ENCODE data around the gene SLC6A16.
"Not testable (repeated sequence)": the region's sequence is repeated elsewhere in the genome, so short reads cannot be mapped to it uniquely, and the experiment has no call there.

Gene SLC6A16

DNA sequence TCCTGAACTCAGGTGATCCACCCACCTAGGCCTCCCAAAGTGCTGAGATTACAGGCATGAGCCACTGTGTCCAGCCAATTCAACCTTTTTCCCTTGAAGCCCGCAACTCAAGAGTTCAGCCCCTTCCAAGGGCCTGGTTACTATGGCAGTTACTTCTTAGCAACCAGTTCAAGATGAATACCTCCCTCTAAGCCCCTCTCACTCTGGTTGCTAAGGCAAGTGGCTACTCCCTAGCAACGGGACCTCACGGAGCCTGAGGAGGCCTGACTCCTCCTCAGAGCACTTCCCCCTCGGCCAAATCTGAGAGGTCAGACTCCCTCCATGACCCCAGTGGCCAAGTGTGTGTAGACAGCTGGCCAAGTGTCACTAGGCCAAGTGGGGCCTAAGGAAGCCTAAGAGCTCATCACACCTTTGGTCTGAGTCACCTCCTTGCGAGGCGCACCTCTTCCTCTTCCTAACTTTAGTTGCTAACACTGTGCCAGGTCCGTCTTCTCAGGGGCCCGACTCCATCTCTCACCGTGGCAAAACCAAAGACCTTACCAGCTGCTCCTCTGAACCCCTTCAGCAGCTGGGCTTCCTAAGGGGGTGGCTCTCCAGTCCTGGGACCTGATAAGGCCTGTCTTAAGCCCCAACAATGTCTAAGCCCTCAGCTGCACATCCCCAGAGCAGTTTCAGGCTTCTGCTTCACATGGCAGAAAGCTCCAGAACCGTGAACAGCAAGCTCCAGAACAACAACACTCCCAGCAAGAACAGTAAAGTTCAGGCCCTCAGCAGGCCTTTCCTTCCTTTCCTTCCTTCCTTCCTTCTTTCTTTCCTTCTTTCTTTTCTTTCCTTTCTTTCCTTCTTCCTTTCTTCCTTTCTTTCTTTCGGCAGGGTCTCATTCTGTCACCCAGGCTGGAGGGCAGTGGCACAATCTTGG, 19.8 kb upstream of the SLC6A16 start:
- no peak for DNase-seq

DNA sequence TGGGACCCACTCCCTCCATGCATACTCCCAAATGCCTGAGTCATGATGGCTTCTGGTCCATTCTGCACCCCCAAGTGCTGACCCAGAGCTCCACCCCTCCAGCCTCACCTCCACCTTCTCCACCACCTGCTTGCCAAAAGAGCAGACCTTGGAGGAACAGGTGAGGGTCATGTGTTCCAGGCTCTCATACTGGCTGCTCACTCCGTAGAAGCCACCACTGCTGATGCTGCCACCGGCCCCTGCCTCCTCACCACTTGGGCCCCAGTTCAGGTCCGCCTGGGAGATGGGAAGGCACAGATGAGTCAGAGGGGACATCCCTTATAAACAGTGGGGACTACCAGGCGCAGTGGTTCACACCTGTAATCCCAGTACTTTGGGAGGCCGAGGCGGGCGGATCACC, 18.1 kb upstream of the SLC6A16 start:
- no peak for DNase-seq

DNA sequence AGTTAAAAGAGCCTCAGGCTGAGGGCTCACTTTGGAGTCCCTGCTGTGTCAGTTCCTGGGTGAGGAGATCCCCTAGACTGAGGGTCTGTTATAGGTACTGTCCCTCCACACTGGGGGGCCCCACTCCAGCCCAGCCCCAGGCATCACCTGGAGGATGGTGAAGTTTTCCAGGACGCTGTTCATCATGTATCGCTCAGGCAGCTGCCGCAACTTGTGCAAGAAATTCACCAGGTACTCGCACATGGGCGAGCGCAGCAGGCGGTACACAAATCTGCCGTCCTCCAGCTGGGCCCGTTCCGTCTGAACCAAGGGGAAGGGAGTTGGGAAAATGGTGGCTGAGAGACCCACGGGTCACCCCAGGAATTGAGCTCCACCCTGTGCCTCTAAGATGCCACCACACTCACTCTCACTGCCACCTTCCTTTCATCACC, 17.3 kb upstream of the SLC6A16 start:
- DNase-seq: no peak

DNA sequence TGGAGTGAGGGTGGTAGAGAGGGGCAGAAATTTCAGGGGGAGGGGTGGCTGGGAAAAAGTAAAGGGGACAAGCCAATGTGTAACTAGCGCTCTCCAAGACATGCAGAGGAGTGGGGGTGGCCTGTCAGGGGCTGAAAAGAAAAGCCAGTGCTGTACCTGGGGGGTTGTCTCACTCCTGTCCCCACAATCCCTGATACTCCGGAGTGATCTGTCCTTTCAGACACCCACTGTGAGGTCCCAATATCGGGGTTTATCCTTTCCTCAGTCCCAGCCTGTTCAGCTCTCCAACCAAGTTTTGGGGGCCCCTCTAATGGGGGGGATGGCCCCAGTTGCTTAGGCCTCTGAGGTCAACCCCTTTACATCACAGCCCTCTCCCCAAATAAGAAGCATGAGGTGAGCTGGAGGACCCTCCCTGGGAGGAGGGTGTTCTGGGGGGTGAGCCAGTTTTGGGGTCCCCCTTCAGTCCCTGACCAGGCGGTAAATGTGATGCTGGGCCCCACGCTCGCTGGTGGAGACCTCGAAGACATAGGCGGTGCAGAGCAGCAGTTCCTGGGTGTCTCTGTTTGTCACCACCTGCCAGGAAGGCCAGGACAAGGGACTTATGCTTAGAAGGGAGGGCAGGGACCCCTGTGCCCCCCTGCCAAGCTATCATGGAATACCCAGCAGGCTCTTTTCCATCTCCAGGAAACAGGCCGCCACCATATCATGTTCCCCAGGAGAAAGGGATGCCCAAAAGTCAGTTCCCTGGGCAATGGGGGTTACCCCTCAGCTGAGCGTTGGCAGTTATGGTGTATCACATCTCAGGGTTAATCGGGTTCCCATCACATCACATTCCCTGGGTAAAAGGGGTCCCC, 16.1 kb upstream of the SLC6A16 start:
- DNase-seq: no peak

DNA sequence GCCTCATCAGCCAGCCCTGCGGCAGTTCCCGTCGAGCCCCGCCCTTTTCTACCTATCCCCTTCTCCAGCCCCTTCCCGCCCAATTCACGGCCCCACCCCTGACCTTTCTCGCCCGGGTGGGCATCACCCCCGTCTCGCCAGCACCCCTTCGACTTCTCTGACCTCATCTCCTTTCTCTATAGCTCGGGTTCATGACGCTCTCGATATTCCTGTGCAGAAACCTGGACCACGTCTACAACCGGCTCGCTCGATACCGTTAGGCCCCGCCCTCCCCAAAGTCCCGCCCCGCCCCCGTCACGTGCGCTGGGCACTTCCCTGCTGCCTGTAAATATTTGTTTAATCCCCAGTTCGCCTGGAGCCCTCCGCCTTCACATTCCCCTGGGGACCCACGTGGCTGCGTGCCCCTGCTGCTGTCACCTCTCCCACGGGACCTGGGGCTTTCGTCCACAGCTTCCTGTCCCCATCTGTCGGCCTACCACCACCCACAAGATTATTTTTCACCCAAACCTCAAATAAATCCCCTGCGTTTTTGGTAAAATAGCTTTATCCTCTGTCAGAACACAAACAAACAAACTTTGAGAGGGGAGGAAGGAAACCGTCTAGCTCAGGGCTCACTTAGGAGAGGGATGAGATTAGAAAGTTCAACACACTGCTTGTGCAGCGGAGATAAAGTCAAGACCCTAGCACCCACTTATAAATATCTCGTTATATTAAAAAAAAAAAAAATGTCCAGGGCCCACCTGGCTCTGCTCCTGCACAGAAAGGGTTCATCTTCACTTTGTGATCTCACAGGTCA, 15.3 kb upstream of the SLC6A16 start:
- no peak for DNase-seq

DNA sequence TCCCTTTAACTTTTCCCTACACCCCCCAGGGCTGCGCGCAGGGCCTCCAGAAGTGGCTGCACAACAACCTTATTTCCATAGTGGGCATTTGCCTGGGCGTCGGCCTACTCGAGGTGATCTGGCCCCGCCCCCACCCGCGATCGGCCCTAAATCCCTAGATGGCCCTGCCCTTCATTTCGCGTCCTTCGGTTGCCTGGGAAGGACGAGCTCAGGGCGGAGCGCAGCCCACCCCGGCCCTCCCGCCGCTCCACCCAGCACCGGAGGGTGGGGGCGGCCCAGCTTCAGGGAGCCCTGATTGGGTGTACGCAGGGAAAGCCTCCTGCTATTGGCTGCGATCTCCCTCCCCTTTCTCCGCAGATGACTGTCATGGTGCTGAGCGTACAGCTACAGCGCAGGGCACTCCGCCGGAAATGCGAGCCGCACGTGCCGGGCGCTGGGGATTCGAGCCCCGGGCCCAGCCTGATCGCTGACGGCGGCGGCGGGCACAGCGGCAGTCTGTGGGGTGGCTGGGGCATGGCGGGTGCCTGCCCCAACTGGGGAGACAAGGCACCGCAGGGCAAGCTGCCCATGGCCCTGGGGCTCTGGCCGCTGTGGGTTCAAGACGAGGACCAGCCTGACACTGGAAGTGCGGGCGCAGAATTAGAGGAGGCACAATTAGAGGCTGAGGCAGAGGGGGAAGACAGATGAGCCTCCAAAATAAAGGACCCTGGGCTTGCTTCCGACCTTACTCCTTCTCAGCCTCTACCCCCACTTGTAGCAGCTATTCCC, 14.5 kb upstream of the SLC6A16 start:
- no peak for DNase-seq

DNA sequence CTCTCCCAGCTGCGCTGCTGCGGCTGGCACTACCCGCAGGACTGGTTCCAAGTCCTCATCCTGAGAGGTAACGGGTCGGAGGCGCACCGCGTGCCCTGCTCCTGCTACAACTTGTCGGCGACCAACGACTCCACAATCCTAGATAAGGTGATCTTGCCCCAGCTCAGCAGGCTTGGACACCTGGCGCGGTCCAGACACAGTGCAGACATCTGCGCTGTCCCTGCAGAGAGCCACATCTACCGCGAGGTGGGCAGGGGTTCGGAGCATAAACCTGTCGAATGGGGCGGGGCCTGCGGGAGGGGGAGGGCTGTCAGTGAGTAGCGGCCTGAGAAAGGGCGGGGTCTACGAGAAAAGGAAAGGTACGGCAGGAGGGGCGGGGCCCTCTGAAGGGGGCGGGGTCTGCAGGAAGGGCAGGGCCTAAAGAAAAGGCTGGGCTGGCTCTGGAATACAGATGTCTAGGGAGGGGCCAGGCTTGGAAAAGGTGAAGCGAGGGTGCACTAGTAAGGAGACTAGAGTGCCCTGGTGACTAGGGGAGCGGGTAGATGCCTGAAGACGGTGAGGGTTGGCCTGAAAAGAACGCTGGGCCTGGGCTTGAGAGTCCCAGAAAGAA, 13.8 kb upstream of the SLC6A16 start:
- DNase-seq: no peak

DNA sequence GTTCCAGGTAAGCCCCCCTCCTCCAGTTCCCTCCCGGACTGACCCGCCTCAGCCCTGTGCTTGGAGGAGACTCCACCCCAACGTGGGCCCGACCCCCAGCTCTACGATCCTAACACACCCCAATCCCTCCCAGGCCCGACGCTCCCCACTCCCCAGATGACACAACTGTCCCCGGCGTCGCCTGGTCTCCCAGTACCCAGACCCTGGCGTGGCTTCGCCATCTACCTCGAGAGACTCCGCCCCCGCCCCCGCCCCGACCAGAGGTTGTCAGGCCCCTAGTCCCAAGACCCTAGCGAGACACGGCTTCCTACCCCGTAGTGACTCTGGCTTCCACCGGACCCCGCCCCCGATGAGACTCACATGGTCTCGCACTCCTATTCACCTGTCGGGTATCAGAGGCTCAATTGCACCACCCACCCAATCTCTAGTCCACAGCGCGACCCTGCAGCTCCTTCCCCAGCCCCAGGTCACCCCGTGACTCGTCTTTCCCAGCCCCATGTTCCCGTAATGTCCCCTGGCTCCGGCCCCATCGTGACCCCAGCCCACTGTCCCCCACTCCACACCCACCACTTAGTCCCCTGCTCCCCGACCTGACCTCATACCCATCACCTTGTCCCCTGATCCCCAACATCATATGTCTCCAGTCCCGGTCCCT, 13.2 kb upstream of the SLC6A16 start:
- DNase-seq: no peak

DNA sequence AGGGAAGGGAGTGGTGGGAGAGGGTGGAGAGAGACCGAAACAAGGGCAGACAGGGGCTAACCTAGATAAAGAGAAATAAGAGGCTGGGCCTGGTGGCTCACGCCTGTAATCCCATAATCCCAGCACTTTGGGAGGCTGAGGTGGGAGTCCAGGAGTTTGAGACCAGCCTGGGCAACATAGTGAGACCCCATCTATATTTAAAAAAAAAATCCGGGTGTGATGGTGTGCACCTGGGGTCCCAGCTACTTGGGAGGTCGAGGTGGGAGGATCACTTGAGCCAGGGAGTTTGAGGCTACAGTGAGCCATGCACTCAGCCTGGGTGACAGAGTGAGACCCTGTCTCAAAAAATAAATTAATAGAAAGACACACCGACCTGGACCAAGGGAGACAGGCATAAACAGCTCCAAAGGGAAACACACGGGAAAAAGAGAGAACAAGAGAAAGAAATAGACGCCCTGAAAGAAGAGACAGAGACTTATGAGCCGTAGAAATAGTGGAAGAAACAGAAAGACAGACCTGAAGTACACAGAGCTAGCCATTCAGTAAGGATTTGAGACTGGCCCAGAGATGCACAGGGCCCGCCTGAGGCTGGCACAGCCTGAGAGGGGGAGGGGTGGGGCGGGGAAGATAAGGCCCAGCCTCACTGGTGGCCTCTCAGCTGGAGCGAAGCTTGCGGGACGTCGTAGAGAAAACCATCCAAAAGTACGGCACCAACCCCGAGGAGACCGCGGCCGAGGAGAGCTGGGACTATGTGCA, 12.5 kb upstream of the SLC6A16 start:
- no peak for DNase-seq

DNA sequence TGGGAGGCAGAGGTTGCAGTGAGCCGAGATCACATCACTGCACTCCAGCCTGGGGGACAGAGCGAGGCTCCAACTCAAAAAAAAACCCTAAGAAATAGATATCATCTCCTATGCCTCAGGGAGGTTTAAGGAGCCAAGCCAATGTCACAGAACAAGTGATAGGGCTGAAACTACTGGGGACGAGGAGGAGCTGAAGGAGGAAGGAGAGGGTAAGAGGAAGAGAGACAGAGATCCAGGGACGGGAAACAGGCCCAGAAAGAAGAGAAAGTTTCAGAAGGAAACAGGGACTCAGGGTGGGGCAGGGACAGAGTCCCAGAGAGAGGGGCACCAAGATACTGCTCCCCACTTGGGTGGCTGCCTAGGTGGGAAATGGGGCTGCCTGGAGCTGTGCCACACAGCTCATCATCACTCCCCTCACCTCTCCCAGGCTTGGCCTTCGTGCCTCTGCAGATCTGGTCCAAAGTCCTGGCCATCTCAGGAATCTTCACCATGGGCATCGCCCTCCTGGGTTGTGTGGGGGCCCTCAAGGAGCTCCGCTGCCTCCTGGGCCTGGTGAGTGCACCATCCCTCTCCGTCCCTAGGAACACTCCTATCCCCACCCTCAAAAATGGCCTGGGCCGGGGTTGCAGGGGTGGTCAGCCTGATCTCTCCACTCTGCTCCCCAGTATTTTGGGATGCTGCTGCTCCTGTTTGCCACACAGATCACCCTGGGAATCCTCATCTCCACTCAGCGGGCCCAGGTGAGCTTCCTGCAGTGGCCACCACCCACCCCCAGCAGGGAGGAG, 11.7 kb upstream of the SLC6A16 start:
- DNase-seq: no peak

DNA sequence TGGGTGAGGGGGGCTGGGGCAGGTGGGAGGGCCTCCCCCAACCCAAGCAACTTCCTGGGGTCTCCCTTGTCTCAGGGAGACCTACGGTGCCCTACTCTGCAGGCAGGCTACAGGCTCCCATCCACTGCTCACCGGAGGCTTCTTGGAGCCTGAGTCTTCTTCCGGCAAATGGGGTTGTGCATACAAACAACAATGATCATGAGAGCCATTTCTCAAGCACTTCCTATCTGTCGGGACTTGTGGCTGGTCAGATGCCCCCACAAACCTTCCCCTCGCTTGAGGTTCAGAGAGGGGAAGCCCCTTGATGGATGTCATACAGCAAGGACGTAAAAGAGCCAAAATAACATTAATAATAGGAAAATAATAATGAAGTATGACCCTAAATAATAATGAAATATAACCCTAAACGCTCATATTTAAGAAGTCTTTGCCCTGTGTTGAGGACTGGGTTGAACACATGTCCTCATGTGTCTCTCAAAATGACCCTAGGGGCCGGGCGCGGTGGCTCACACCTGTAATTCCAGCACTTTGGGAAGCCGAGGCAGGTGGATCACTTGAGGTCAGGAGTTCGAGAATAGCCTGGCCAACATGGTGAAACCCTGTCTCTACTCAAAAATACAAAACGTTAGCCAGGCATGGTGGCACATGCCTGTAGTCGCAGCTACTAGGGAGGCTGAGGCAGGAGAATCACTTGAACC, 10.9 kb upstream of the SLC6A16 start:
- no peak for DNase-seq

DNA sequence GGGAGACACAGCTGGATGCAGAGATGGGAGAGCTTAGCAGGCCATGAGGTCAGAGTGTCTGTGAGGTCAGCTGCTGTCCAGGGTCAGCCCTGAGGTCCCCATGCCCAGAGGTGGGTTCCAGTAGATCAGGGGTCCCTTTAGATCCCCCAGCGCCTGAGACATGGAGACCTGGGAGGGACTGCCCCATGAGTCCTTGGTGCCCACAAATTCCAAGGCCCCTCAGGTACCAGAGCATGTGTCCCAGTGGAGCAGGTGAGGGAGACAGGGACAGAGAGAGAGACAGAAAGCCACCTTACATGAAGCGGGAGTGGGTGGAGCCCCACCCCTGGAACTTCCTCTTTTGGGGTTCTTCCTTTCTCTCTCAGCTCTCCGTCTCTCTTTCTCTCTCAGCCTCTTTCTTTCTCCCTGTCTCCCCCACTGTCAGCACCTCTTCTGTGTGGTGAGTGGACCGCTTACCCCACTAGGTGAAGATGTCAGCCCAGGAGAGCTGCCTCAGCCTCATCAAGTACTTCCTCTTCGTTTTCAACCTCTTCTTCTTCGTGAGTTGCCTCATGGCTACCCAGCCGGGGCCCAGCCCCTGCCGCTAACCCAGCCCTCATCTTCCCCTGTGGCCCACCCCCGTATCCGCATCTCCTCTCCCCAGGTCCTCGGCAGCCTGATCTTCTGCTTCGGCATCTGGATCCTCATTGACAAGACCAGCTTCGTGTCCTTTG, 10.2 kb upstream of the SLC6A16 start, which contains the start of gene CD37:
Gene CD37, plus strand, starts transcription at position 336 of the 713 bp plus-strand sequence. Its CDS starts 135 bp downstream, at position 471.
- no peak for DNase-seq

DNA sequence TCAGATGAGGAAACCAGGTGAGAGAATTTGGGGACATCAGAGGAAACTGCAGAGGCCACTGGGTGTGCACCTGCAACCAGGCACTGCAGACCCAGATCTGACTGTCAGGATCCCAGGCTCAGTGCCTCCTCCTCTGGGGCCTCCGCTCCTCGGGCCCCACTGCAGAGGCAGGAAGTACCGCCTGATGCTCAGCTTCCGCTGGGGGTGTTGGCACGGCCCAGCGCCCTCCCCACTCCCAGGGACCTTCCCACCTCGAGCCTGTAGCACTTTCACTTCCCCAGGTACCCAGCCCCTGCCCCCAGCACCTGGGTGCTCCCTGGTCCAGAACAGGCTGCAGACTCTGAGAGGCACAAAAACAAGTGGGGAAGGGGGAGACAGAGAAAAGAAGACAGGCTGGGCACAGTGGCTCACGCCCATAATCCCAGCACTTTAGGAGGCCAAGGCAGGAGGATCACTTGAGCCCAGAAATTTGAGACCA, 8.9 kb upstream of the SLC6A16 start:
- DNase-seq: no peak

DNA sequence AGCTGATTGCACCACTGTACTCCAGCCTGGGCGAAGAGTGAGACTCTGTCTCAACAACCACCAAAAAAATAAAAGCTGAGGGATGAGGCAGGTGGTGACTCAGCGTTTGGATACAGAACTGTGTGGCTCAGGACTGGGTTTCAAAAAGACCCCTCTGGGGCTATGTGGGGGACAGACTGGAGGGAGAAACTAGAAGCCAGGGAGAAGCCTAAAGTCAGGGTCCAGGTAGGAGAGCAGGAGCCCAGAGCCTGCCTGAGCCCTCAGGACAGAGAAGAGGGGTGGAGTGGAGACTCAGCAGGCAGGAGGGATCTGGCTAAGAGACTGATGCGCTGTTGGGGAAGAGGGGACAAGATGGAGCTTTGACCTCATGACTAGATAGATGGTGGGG, 8.4 kb upstream of the SLC6A16 start:
- no peak for DNase-seq

DNA sequence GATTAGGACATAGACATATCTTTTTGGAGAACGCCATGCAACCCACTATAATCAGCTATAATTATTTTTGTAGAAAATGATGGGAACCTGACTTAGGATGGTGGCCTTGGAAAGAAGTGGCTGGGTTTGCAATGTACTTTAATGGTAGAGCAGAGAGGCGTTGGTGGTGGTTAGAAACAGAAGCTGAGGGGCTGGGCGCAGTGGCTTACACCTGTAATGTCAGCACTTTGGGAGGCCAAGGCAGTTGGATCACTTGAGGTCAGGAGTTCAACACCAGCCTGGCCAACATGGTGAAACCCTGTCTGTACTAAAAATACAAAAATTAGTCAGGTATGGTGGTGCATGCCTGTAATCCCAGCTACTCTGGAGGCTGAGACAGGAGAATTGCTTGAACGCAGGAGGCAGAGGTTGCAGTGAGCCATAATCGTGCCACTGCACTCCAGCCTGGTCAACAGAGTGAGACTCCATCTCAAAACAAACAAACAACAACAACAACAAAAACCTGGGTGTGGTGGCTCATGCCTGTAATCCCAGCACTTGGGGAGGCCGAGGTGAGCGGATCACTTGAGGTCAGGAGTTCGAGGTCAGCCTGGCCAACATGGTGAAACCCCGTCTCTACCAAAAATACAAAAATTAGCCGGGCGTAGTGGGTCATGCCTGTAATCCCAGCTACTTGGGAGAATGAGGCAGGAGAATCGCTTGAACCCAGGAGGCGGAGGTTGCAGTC, 7.9 kb upstream of the SLC6A16 start:
- DNase-seq: not testable (repeated sequence)

DNA sequence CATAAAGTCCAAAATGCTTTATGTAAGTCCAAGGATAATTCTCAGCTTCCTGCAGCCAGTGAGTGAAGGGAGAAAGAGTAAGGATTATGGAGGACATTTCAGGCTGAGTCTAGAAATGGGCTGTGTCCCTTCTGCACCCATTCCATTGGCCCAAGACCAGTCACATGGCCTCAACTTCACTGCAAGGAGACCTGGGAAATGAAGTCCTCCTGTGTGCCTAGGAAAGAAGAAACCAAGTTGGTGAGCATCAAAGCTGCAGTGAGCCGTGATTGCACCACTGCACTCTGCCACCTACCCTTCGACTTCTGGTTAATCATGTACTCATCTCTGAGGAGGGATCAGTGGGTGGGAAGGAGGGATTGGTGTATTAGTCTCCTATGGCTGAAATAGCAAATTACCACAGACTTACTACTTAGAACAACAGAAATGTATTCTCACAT, 6.6 kb upstream of the SLC6A16 start:
- no peak for DNase-seq

DNA sequence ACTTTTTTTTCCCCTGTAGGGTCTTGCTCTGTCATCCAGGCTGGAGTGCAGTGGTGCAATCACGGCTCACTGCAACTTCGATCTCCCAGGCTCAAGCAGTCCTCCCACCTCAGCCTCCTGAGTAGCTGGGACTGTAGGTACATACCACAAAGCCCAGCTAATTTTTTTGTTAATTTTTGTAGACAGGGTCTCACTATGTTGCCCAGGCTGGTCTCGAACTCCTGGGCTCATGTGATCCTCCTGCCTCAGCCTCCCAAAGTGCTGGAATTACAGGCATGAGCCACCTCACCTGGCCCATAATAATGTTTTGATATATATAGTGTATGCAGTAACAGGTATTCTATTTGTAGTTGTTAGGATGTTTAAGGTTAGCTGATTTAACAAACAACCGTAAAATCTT, 6.2 kb upstream of the SLC6A16 start:
- not testable (repeated sequence) for DNase-seq

Measured in NCI-H2081 (cell line).